ENCODE measurements around the gene TUBGCP6. TPM values are rescaled to one million over a fixed set of nuclear protein-coding genes. Genes with fewer than 3 reads are reported as not detected.

TUBGCP6 gene
- total RNA-seq, 4 donors from 2014 or later = 43.8 to 110 (median 73.1) TPM

DNA sequence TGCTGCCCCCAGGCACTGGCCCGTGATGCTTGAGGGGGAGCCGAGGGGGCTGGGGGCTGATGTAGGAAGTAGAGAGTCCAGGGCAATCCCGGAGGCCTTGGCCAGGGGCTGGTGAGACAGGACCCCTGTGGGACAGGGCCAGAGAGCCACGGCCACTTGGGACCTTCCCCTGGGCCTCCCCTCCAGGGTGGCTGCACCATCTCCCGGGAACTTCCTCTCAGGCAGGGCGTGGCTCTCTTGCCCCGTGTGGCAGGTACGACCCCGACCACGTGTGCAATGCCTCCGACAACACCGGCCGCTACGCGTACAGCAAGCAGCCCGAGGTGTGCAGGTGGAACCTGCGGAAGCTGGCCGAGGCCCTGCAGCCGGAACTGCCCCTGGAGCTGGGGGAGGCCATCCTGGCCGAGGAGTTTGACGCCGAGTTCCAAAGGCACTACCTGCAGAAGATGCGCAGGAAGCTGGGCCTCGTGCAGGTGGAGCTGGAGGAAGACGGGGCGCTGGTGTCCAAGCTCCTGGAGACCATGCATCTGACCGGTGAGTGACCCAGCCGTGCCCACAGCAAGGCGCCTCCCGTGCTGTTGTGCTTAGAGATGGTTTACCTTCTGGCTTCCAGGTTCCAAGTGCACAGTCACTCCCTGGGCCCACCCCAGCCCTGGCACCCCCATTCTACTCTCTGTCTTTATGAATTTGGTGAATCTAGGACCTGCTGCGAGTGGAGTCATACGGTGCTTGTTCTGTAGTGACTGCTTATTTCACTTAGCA is 34.3 kb downstream of the TUBGCP6 start:
- H3K4me3 ChIP-seq = no peak overlapping the region
- TF ChIP-seq, protein P1, sequence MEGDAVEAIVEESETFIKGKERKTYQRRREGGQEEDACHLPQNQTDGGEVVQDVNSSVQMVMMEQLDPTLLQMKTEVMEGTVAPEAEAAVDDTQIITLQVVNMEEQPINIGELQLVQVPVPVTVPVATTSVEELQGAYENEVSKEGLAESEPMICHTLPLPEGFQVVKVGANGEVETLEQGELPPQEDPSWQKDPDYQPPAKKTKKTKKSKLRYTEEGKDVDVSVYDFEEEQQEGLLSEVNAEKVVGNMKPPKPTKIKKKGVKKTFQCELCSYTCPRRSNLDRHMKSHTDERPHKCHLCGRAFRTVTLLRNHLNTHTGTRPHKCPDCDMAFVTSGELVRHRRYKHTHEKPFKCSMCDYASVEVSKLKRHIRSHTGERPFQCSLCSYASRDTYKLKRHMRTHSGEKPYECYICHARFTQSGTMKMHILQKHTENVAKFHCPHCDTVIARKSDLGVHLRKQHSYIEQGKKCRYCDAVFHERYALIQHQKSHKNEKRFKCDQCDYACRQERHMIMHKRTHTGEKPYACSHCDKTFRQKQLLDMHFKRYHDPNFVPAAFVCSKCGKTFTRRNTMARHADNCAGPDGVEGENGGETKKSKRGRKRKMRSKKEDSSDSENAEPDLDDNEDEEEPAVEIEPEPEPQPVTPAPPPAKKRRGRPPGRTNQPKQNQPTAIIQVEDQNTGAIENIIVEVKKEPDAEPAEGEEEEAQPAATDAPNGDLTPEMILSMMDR (IDR thresholded peaks at IDR 0.05) = no peak
- no peak for TF ChIP-seq POLR2AphosphoS5 (IDR thresholded peaks at IDR 0.05)
- peaks cover 0 to 24% (median 2%) of the 10 kb centered on the region in 4 donors for H3K36me3 ChIP-seq
- peaks cover 0 to 7% (median 1%) of the 10 kb centered on the region in 4 donors for H3K4me1 ChIP-seq
- in situ Hi-C loops (cut with MboI; ENCODE audit: low pct_ligation_motif_present in 1 of 4, low pct_unique_long_range_greater_than_20kb in 1 of 4, low sequenced_read_pairs in 3 of 4) = loop anchor here in 1 of 4 donors (10.0 kb wide), 1 partner anchor 66 kb away; no protein-coding TSS in a partner anchor
- H3K9me3 ChIP-seq = no peaks in the 10 kb centered on the region
- DNase-seq = peak; percentile 8
- 92% methylated on average over 31 of the region's 32 CpGs; no CpG with 5 or more reads in 1 of the 2 donors for whole genome bisulfite sequencing, 2 donors (ENCODE audit: low coverage in 1 of 2)
- intact Hi-C loops (cut with DNase I; ENCODE audit: low total_unique reads) = loop anchor here (5.0 kb wide), 1 partner anchor 58 kb away; no protein-coding TSS in a partner anchor
- H3K27me3 ChIP-seq = no peaks in the 10 kb centered on the region
- no peak overlapping the region for H3K27ac ChIP-seq

DNA sequence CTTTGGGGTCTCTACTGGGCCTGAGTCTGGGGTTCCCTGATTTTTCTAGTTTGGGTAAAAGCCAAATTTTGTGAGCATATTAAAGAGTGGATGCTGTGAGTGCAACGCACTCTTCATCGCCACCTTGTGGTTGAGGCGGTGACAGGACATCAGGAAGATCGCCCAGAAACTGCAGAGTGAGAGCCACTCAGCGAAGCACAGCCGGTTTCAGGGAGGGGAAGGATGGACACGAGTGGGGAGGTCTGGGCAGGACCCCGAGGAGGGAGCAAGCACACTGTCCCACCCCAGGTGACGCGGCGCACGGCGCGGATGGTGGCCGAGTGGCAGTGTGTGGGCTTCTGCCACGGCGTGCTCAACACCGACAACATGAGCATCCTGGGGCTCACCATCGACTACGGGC is 34.9 kb downstream of the TUBGCP6 start:
- Histone ChIP-seq H3K36me3 (peaks cover 0 to 23% (median 2%) of the 10 kb centered on the region in 4 donors), H3K27me3 (no peaks in the 10 kb centered on the region), H3K27ac (no peak overlapping the region), H3K4me1 (peaks cover 0 to 7% (median 1%) of the 10 kb centered on the region in 4 donors), H3K4me3 (no peak overlapping the region), H3K9me3 (no peaks in the 10 kb centered on the region)
- 0 to 57% methylated on average over 1 to 20 of the region's 20 CpGs for WGBS, 2 donors (ENCODE audit: low coverage in 1 of 2)
- TF ChIP-seq POLR2A (IDR thresholded peaks at IDR 0.05) (no peak), EP300 (IDR thresholded peaks at IDR 0.05; ENCODE audit: low read depth) (no peak)
- TF ChIP-seq, protein P1 (IDR thresholded peaks at IDR 0.05) = peak; percentile 84 to 90 (median 87)
- in situ Hi-C loops (cut with MboI; ENCODE audit: low pct_ligation_motif_present in 1 of 4, low pct_unique_long_range_greater_than_20kb in 1 of 4, low sequenced_read_pairs in 3 of 4) = loop anchor here in 2 of 4 donors (10.0 kb wide), 1 partner anchor 65 kb away; no protein-coding TSS in a partner anchor
- intact Hi-C loops (cut with DNase I; ENCODE audit: low total_unique reads) = loop anchor here (5.0 kb wide), 1 partner anchor 58 kb away; no protein-coding TSS in a partner anchor
- DNase-seq = peak; percentile 68

DNA sequence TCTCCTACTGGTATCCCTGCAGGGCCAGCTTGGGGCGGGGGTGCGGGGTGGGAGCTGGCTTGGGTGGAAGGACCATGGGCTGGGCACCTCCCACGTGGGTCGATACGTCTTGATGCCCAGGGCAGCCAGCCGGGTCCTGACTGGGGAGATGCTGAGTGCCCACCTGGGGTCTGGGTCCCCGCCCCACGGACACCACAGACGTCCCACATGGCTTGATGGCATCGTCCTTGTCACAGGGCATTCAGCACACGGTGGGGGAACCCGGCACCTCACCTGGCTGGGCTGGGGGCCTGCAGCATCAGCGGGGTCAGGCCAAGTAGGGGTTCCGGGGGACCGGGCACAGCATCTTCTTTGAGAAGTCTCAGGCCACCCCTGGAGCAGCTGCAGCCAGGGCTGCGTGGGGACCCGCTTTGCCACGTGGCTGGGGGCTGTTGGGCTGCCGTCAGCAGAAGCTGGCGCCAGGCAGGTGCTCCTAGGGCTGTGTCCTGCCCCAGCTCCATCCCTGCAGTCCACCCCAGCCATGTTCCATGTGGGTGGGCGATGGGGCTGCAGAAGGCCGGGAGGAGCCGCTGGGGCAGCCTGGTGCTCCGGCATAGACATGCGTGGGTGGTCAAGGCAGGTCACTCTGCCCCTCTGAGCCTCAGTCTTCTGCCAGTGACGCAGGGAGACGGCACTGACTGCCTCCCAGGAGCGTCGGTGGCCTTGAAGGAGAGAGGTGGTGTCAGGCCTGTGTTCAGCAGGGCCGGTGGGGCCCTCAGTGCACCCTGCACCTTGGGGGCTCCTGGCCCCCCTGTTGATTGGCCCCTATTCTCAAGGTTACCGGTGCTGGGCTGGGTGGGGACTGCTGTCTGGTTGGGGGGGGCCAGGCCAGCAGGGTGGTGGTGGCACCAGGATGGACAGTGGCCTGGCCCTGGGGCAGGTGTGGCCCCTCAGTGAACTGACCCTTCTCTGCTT is 35.6 kb downstream of the TUBGCP6 start:
- 69% methylated on average over 11 of the region's 31 CpGs; no CpG with 5 or more reads in 1 of the 2 donors for WGBS, 2 donors (ENCODE audit: low coverage in 1 of 2)
- H3K27ac ChIP-seq = no peak overlapping the region
- peaks cover 0 to 23% (median 2%) of the 10 kb centered on the region in 4 donors for H3K36me3 ChIP-seq
- no peaks in the 10 kb centered on the region for H3K27me3 ChIP-seq
- no peaks in the 10 kb centered on the region for H3K9me3 ChIP-seq
- in situ Hi-C loops (cut with MboI; ENCODE audit: low pct_ligation_motif_present in 1 of 4, low pct_unique_long_range_greater_than_20kb in 1 of 4, low sequenced_read_pairs in 3 of 4) = loop anchor here in 1 of 4 donors (10.0 kb wide), 1 partner anchor 64 kb away; no protein-coding TSS in a partner anchor
- peak; percentile 8 for DNase-seq
- H3K4me1 ChIP-seq = peaks cover 0 to 7% (median 1%) of the 10 kb centered on the region in 4 donors
- intact Hi-C loops (cut with DNase I; ENCODE audit: low total_unique reads) = no loop called here
- TF ChIP-seq EP300 (IDR thresholded peaks at IDR 0.05; ENCODE audit: low read depth) = no peak
- TF ChIP-seq POLR2AphosphoS5 (IDR thresholded peaks at IDR 0.05) = no peak
- TF ChIP-seq POLR2A (IDR thresholded peaks at IDR 0.05) = no peak
- TF ChIP-seq, protein P1 (IDR thresholded peaks at IDR 0.05) = no peak
- no peak overlapping the region for H3K4me3 ChIP-seq

Data from transverse colon (tissue), 4 donors.